A549 (cell line): Measurements from ENCODE around the gene ADGRG3. TPM values are rescaled to one million over a fixed set of nuclear protein-coding genes. Genes with fewer than 3 reads are reported as not detected.

ENCODE experiments used
- CBX2 ChIP-seq: fragments of 200-600 bp; sonication (generic); IDR thresholded peaks from 2 replicates; pipeline ENCODE4 v1.6.1; 2016; ENCODE audit warnings: low read depth, mild to moderate bottlenecking, borderline replicate concordance
- CEBPB ChIP-seq, 2 experiments: fragments of >200 bp in 1 of 2; sonication (Bioruptor Twin) in 1 of 2; formaldehyde crosslinking in 1 of 2; IDR thresholded peaks; 2 replicates each; pipeline ENCODE4 v1.6.1; 2012 to 2016
- CHD2 ChIP-seq: fragments of 150-350 bp; IDR thresholded peaks from 2 replicates; pipeline ENCODE4 v1.6.1; 2014; ENCODE audit warnings: low read length; ENCODE audit not compliant: partially characterized antibody
- EHF ChIP-seq: fragments of 250-450 bp; sonication (Bioruptor Pico); IDR thresholded peaks from 2 replicates; pipeline ENCODE4 v1.5.0; 2020; ENCODE audit warnings: mild to moderate bottlenecking
- EHMT2 ChIP-seq: fragments of 200-600 bp; sonication (generic); IDR thresholded peaks from 2 replicates; pipeline ENCODE4 v1.6.1; 2016; ENCODE audit warnings: antibody characterized with exemption, low read depth, mild to moderate bottlenecking, moderate library complexity
- EP300 ChIP-seq, 2 experiments: fragments of >200 bp; sonication (Bioruptor Twin); formaldehyde crosslinking; IDR thresholded peaks; 2 replicates in 1 of 2; 3 replicates in 1 of 2; pipeline ENCODE4 v1.6.1; 2016 to 2017
- FOSB ChIP-seq: fragments of 250-450 bp; sonication (Bioruptor Pico); IDR thresholded peaks from 2 replicates; pipeline ENCODE4 v1.5.0; 2020; ENCODE audit warnings: mild to moderate bottlenecking, moderate library complexity
- FOXS1 ChIP-seq: fragments of 250-450 bp; sonication (Bioruptor Pico); IDR thresholded peaks from 2 replicates; pipeline ENCODE4 v1.5.0; 2020; ENCODE audit warnings: mild to moderate bottlenecking, moderate library complexity
- GATA3 ChIP-seq: IDR thresholded peaks from 2 replicates; pipeline ENCODE4 v1.6.1; 2012; ENCODE audit warnings: borderline replicate concordance
- HOXA7 ChIP-seq: fragments of 250-450 bp; sonication (Bioruptor Pico); IDR thresholded peaks from 2 replicates; pipeline ENCODE4 v1.5.0; 2020; ENCODE audit warnings: mild to moderate bottlenecking, moderate library complexity
- HOXB13 ChIP-seq: fragments of 250-450 bp; sonication (Bioruptor Pico); IDR thresholded peaks from 2 replicates; pipeline ENCODE4 v1.5.0; 2020; ENCODE audit warnings: low read depth, mild to moderate bottlenecking, moderate library complexity
- HOXB5 ChIP-seq: fragments of 250-450 bp; sonication (Bioruptor Pico); IDR thresholded peaks from 2 replicates; pipeline ENCODE4 v1.5.0; 2020; ENCODE audit warnings: mild to moderate bottlenecking, moderate library complexity
- JUN ChIP-seq, 2 experiments: fragments of >200 bp; sonication (Bioruptor Twin); formaldehyde crosslinking; IDR thresholded peaks; 2 replicates in 1 of 2; 3 replicates in 1 of 2; pipeline ENCODE4 v1.6.1; 2016 to 2017
- JUNB ChIP-seq: fragments of >200 bp; sonication (Bioruptor Twin); formaldehyde crosslinking; IDR thresholded peaks from 2 replicates; pipeline ENCODE4 v1.6.1; 2016
- MAFK ChIP-seq: fragments of 450-650 bp; IDR thresholded peaks from 2 replicates; pipeline ENCODE4 v1.6.1; 2014; ENCODE audit not compliant: partially characterized antibody
- MAZ ChIP-seq: fragments of 150-350 bp; IDR thresholded peaks from 2 replicates; pipeline ENCODE4 v1.6.1; 2014; ENCODE audit warnings: antibody characterized with exemption, low read depth, low read length, borderline replicate concordance
- MYC ChIP-seq: IDR thresholded peaks from 2 replicates; pipeline ENCODE4 v1.6.1; 2012; ENCODE audit warnings: mild to moderate bottlenecking, inconsistent platforms, low read length, improper control_type of control experiment, borderline replicate concordance
- NFE2L2 ChIP-seq: fragments of 150-350 bp; conservative IDR thresholded peaks from 2 replicates; pipeline ENCODE4 v1.6.1; 2014; ENCODE audit warnings: low read length
- NR3C1 ChIP-seq: fragments of >200 bp; sonication (Bioruptor Twin); formaldehyde crosslinking; IDR thresholded peaks from 3 replicates; pipeline ENCODE4 v1.6.1; 2017
- POLR2A ChIP-seq: IDR thresholded peaks from 2 replicates; pipeline ENCODE4 v1.6.1; 2012; ENCODE audit warnings: mild to moderate bottlenecking, low read length
- POLR2AphosphoS2 ChIP-seq: conservative IDR thresholded peaks from 2 replicates; pipeline ENCODE4 v1.6.1; 2012; ENCODE audit warnings: low read length, improper control_type of control experiment, inconsistent platforms
- RAD21 ChIP-seq, 2 experiments: fragments of >200 bp in 1 of 2; sonication (Bioruptor Twin) in 1 of 2; formaldehyde crosslinking in 1 of 2; IDR thresholded peaks in 1 of 2; conservative IDR thresholded peaks in 1 of 2; 2 replicates in 1 of 2; 3 replicates in 1 of 2; pipeline ENCODE4 v1.6.1; 2012 to 2018; ENCODE audit warnings: inconsistent platforms in 1 of 2
- RCOR1 ChIP-seq: fragments of 150-350 bp; IDR thresholded peaks from 2 replicates; pipeline ENCODE4 v1.6.1; 2014; ENCODE audit warnings: antibody characterized with exemption, low read length, low read depth
- RFX5 ChIP-seq: fragments of 450-650 bp; IDR thresholded peaks from 2 replicates; pipeline ENCODE4 v1.7.1; 2014; ENCODE audit warnings: antibody characterized with exemption, mild to moderate bottlenecking, moderate library complexity
- SMC3 ChIP-seq: fragments of >200 bp; sonication (Bioruptor Twin); formaldehyde crosslinking; IDR thresholded peaks from 3 replicates; pipeline ENCODE4 v1.6.1; 2018; ENCODE audit warnings: inconsistent platforms
- SREBF2 ChIP-seq: fragments of 450-650 bp; IDR thresholded peaks from 2 replicates; pipeline ENCODE4 v1.6.1; 2014; ENCODE audit warnings: mild to moderate bottlenecking, moderate library complexity
- TFCP2L1 ChIP-seq: fragments of 250-450 bp; sonication (Bioruptor Pico); IDR thresholded peaks from 2 replicates; pipeline ENCODE4 v1.5.0; 2021; ENCODE audit warnings: mild to moderate bottlenecking
- TP53 ChIP-seq: fragments of 250-450 bp; sonication (Bioruptor Pico); IDR thresholded peaks from 2 replicates; pipeline ENCODE4 v1.5.0; 2021; ENCODE audit warnings: mild to moderate bottlenecking, moderate library complexity
- ZC3H11A ChIP-seq: fragments of 450-650 bp; IDR thresholded peaks from 2 replicates; pipeline ENCODE4 v1.6.1; 2014; ENCODE audit warnings: antibody characterized with exemption, mild to moderate bottlenecking
- polyA plus RNA-seq, 4 experiments: library from polyadenylated mRNA; depleted of rRNA in 3 of 4; stranded (reverse); fragments of >200 nt; fragmentation: RNase III in 1 of 4; extraction: RNeasy Plus Mini Kit Qiagen cat#74134 plus additional on column Dnase treatment in 1 of 4; gene quantifications; 2 replicates in 3 of 4; 3 replicates in 1 of 4; pipeline ENCODE4 v1.2.3, GENCODE V29; 2011 to 2017
- TF ChIP-seq, protein P1 (sequence below): fragments of 200-600 bp; sonication (generic); IDR thresholded peaks from 2 replicates; pipeline ENCODE4 v1.6.1; 2016; ENCODE audit warnings: antibody characterized with exemption, mild to moderate bottlenecking, moderate library complexity
- TF ChIP-seq, protein P2 (sequence below): fragments of 150-350 bp; IDR thresholded peaks from 2 replicates; pipeline ENCODE4 v1.6.1; 2014; ENCODE audit warnings: low read depth, mild to moderate bottlenecking, low read length
- TF ChIP-seq, protein P3 (sequence below): fragments of 250-450 bp; sonication (Bioruptor Pico); IDR thresholded peaks from 2 replicates; pipeline ENCODE4 v1.5.0; 2020; ENCODE audit warnings: low read depth, mild to moderate bottlenecking, moderate library complexity
- TF ChIP-seq, protein P4 (sequence below): IDR thresholded peaks from 2 replicates; pipeline ENCODE4 v1.6.1; 2012
- TF ChIP-seq, protein P5 (sequence below): fragments of 250-450 bp; sonication (Bioruptor Pico); IDR thresholded peaks from 2 replicates; pipeline ENCODE4 v1.5.0; 2021; ENCODE audit warnings: mild to moderate bottlenecking, moderate library complexity, borderline replicate concordance
- TF ChIP-seq, protein P6 (sequence below): fragments of >200 bp; sonication (Bioruptor Twin); formaldehyde crosslinking; IDR thresholded peaks from 2 replicates; pipeline ENCODE4 v1.6.1; 2016

ADGRG3 gene
- polyA plus RNA-seq, 2 of the 4 experiments (the other 2 are of a cell fraction), result 0.25 to 0.45 TPM

DNA sequence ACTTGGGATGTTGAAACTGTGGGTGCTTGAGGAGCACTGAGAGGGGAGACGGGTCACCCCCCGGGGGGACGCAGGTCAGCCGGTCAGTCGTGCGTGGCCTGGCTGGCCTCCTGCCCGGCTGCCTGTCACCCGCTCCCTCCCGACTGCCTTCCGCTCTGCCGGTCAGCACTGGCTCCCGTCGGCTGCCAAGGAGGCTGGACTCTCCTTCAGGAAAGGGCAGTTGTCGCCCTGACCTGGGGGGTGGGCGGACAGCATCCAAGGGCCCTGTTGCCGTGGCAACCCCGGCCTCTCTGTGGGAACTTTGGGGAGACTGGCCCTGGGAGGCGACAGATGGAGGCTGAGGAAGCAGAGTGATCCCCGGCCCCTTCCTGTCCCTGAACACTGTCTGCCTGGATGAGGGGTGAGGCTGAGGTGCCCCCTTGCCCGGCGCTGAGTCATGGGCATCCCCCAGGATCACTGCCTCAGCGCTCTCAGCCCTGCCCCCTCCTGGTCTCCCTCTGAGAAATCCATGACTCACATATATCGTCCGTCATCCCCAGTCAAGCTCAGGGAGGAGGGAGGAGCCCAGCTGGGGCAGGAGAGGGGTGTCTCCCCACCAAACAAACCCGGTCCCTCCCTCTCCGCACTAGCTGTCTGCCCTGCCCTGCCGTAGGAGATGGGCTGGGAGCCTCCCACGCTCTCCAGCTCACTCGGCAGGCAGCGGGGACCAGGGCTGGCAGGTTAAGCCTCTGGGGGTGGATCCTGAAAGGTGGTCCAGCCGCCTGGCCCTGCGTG, 39.9 kb upstream of the ADGRG3 start, which contains the start of gene ADGRG1 (continued):
- TF ChIP-seq, protein P1, sequence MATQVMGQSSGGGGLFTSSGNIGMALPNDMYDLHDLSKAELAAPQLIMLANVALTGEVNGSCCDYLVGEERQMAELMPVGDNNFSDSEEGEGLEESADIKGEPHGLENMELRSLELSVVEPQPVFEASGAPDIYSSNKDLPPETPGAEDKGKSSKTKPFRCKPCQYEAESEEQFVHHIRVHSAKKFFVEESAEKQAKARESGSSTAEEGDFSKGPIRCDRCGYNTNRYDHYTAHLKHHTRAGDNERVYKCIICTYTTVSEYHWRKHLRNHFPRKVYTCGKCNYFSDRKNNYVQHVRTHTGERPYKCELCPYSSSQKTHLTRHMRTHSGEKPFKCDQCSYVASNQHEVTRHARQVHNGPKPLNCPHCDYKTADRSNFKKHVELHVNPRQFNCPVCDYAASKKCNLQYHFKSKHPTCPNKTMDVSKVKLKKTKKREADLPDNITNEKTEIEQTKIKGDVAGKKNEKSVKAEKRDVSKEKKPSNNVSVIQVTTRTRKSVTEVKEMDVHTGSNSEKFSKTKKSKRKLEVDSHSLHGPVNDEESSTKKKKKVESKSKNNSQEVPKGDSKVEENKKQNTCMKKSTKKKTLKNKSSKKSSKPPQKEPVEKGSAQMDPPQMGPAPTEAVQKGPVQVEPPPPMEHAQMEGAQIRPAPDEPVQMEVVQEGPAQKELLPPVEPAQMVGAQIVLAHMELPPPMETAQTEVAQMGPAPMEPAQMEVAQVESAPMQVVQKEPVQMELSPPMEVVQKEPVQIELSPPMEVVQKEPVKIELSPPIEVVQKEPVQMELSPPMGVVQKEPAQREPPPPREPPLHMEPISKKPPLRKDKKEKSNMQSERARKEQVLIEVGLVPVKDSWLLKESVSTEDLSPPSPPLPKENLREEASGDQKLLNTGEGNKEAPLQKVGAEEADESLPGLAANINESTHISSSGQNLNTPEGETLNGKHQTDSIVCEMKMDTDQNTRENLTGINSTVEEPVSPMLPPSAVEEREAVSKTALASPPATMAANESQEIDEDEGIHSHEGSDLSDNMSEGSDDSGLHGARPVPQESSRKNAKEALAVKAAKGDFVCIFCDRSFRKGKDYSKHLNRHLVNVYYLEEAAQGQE, result no peak
- TF ChIP-seq GATA3 (peak; percentile 52; the same call in 1 of the 2 replicates), TP53 (no peak), FOSB (CRISPR knock-in tag) (no peak), CBX2 (no peak), HOXB13 (no peak), EHMT2 (no peak), SMC3 (0 out of 3 replicates have a peak, but pooled peaks have one; percentile 18), RAD21 (conservative IDR thresholded peaks at IDR 0.05 in 1 of 2, IDR thresholded peaks at IDR 0.05 in 1 of 2) (peak; percentile 11 to 23; a peak in 1 of 5 replicates), EP300 (IDR thresholded peaks at IDR 0.05) (peak; percentile 17 to 28; a peak in 2 of 5 replicates), SREBF2 (no peak), POLR2A (peak; percentile 54), MYC (no peak), NR3C1 (no peak), RFX5 (no peak), NFE2L2 (no peak), MAZ (no peak), TFCP2L1 (CRISPR knock-in tag) (no peak), MAFK (peak; percentile 86), JUN (IDR thresholded peaks at IDR 0.05) (peak; percentile 50 to 59; a peak in 2 of 5 replicates), CHD2 (peak; percentile 40), HOXB5 (no peak), CEBPB (IDR thresholded peaks at IDR 0.05) (no peak), HOXA7 (CRISPR knock-in tag) (no peak), POLR2AphosphoS2 (no peak), FOXS1 (no peak), ZC3H11A (no peak), RCOR1 (0 out of 2 replicates have a peak, but pooled peaks have one; percentile 3), JUNB (peak; percentile 76), EHF (CRISPR knock-in tag) (no peak)
- TF ChIP-seq, protein P2, sequence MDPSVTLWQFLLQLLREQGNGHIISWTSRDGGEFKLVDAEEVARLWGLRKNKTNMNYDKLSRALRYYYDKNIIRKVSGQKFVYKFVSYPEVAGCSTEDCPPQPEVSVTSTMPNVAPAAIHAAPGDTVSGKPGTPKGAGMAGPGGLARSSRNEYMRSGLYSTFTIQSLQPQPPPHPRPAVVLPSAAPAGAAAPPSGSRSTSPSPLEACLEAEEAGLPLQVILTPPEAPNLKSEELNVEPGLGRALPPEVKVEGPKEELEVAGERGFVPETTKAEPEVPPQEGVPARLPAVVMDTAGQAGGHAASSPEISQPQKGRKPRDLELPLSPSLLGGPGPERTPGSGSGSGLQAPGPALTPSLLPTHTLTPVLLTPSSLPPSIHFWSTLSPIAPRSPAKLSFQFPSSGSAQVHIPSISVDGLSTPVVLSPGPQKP, result no peak
- TF ChIP-seq, protein P3, sequence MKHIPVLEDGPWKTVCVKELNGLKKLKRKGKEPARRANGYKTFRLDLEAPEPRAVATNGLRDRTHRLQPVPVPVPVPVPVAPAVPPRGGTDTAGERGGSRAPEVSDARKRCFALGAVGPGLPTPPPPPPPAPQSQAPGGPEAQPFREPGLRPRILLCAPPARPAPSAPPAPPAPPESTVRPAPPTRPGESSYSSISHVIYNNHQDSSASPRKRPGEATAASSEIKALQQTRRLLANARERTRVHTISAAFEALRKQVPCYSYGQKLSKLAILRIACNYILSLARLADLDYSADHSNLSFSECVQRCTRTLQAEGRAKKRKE (CRISPR knock-in tag), result no peak
- TF ChIP-seq, protein P4, sequence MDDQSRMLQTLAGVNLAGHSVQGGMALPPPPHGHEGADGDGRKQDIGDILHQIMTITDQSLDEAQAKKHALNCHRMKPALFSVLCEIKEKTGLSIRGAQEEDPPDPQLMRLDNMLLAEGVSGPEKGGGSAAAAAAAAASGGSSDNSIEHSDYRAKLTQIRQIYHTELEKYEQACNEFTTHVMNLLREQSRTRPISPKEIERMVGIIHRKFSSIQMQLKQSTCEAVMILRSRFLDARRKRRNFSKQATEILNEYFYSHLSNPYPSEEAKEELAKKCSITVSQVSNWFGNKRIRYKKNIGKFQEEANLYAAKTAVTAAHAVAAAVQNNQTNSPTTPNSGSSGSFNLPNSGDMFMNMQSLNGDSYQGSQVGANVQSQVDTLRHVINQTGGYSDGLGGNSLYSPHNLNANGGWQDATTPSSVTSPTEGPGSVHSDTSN, result peak; percentile 85
- TF ChIP-seq, protein P5, sequence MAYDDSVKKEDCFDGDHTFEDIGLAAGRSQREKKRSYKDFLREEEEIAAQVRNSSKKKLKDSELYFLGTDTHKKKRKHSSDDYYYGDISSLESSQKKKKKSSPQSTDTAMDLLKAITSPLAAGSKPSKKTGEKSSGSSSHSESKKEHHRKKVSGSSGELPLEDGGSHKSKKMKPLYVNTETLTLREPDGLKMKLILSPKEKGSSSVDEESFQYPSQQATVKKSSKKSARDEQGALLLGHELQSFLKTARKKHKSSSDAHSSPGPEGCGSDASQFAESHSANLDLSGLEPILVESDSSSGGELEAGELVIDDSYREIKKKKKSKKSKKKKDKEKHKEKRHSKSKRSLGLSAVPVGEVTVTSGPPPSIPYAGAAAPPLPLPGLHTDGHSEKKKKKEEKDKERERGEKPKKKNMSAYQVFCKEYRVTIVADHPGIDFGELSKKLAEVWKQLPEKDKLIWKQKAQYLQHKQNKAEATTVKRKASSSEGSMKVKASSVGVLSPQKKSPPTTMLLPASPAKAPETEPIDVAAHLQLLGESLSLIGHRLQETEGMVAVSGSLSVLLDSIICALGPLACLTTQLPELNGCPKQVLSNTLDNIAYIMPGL (CRISPR knock-in tag), result no peak
- TF ChIP-seq, protein P6, sequence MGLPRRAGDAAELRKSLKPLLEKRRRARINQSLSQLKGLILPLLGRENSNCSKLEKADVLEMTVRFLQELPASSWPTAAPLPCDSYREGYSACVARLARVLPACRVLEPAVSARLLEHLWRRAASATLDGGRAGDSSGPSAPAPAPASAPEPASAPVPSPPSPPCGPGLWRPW, result no peak
